ENCODE data around the gene TSHZ1. TPM values are rescaled to one million over a fixed set of nuclear protein-coding genes. Genes with fewer than 3 reads are reported as not detected.

Gene TSHZ1
- polyA plus RNA-seq, 2 of the 4 experiments (the other 2 are of a cell fraction): 2.2 to 3.0 TPM

- no peaks in the 10 kb centered on the region for H3K4me1 ChIP-seq
- ATAC-seq: no peak
- ChIA-PET POLR2A (no interaction called here), CTCF (no interaction called here)
- DNase-seq (ENCODE audit: low read depth in 1 of 2, low spot score in 1 of 2): no peak
- no peak overlapping the region for H3K4me2 ChIP-seq
- WGBS (ENCODE audit: missing lambda C conversion rate): 64% methylated on average over 13 of the region's 13 CpGs
- H3K4me3 ChIP-seq: no peak overlapping the region
- H3K27ac ChIP-seq: no peak overlapping the region
- TF ChIP-seq RARB (CRISPR knock-in tag; IDR thresholded peaks at IDR 0.05) (no peak), MAX (IDR thresholded peaks at IDR 0.05) (no peak), EP300 (IDR thresholded peaks at IDR 0.05) (no peak), FOXS1 (CRISPR knock-in tag; IDR thresholded peaks at IDR 0.05) (no peak), CBX8 (IDR thresholded peaks at IDR 0.05) (no peak), HMGXB4 (CRISPR knock-in tag; IDR thresholded peaks at IDR 0.05; ENCODE audit: borderline replicate concordance) (no peak), FOSB (CRISPR knock-in tag; IDR thresholded peaks at IDR 0.05) (no peak), MAZ (IDR thresholded peaks at IDR 0.05; ENCODE audit: borderline replicate concordance, low read depth, low read length) (no peak), RNF2 (IDR thresholded peaks at IDR 0.05; ENCODE audit: borderline replicate concordance, low read depth) (no peak), ESRRA (IDR thresholded peaks at IDR 0.05; ENCODE audit: borderline replicate concordance, low read length) (no peak), HES2 (IDR thresholded peaks at IDR 0.05) (no peak), TFCP2L1 (CRISPR knock-in tag; IDR thresholded peaks at IDR 0.05) (no peak), POLR2AphosphoS2 (conservative IDR thresholded peaks at IDR 0.05; ENCODE audit: low read length) (no peak), CBX2 (IDR thresholded peaks at IDR 0.05; ENCODE audit: borderline replicate concordance, low read depth) (no peak)
- no peak for FAIRE-seq
- no peaks in the 10 kb centered on the region for H3K9me3 ChIP-seq
Measured at GRCh38 chr18:75179819-75180600, 30.6 kb upstream of the TSHZ1 start.

GRCh38 chr18:75183524-75183923 is 27.1 kb upstream of the TSHZ1 start:
- ATAC-seq: no peak
- DNase-seq (ENCODE audit: low read depth in 1 of 2, low spot score in 1 of 2): no peak
- POLR2A ChIA-PET: interaction anchor here (0.6 kb wide), 1 partner anchor 26 kb away, joined by 3 read pairs; the partner anchor contains the start of gene PTGR3
- H3K4me3 ChIP-seq: no peak overlapping the region
- H3K9me3 ChIP-seq: no peaks in the 10 kb centered on the region
- no peak for FAIRE-seq
- H3K27ac ChIP-seq: no peak overlapping the region
- TF ChIP-seq MAZ (IDR thresholded peaks at IDR 0.05; ENCODE audit: borderline replicate concordance, low read depth, low read length): no peak
- WGBS (ENCODE audit: missing lambda C conversion rate): 27% methylated on average over 3 of the region's 5 CpGs
- no peaks in the 10 kb centered on the region for H3K4me1 ChIP-seq
- CTCF ChIA-PET: no interaction called here
- no peak overlapping the region for H3K4me2 ChIP-seq

GRCh38 chr18:75183973-75184493 is 26.6 kb upstream of the TSHZ1 start:
- DNase-seq (ENCODE audit: low read depth in 1 of 2, low spot score in 1 of 2) (no peak), ATAC-seq (no peak), FAIRE-seq (no peak)
- Histone ChIP-seq H3K9me3 (no peaks in the 10 kb centered on the region), H3K4me2 (no peak overlapping the region), H3K4me1 (no peaks in the 10 kb centered on the region), H3K27ac (no peak overlapping the region), H3K4me3 (no peak overlapping the region)
- ChIA-PET CTCF (no interaction called here), POLR2A (interaction anchor here (0.6 kb wide), 1 partner anchor 25 kb away, joined by 3 read pairs; the partner anchor contains the start of gene PTGR3)
- WGBS (ENCODE audit: missing lambda C conversion rate): 82% methylated on average over 3 of the region's 14 CpGs
- TF ChIP-seq SREBF2 (IDR thresholded peaks at IDR 0.05): no peak
- no peak for TF ChIP-seq ATOH8 (CRISPR knock-in tag; IDR thresholded peaks at IDR 0.05; ENCODE audit: low read depth)
- no peak for TF ChIP-seq ESRRA (IDR thresholded peaks at IDR 0.05; ENCODE audit: borderline replicate concordance, low read length)
- TF ChIP-seq POLR2A (IDR thresholded peaks at IDR 0.05; ENCODE audit: low read length): no peak
- TF ChIP-seq JUN (IDR thresholded peaks at IDR 0.05): no peak
- no peak for TF ChIP-seq CEBPB (IDR thresholded peaks at IDR 0.05)
- no peak for TF ChIP-seq ZSCAN20 (CRISPR knock-in tag; IDR thresholded peaks at IDR 0.05)
- no peak for TF ChIP-seq PBX3 (IDR thresholded peaks at IDR 0.05)
- TF ChIP-seq NPAS2 (CRISPR knock-in tag; IDR thresholded peaks at IDR 0.05; ENCODE audit: borderline replicate concordance): no peak
- no peak for TF ChIP-seq RAD21 (conservative IDR thresholded peaks at IDR 0.05 in 1 of 2, IDR thresholded peaks at IDR 0.05 in 1 of 2)
- TF ChIP-seq HMGXB4 (CRISPR knock-in tag; IDR thresholded peaks at IDR 0.05; ENCODE audit: borderline replicate concordance): no peak
